DOHH2 (cell line): ENCODE results near the gene TEPSIN.

Experiments
- CTCF ChIP-seq: fragments of 200-600 bp; sonication (generic); IDR thresholded peaks from one replicate; pipeline ENCODE4 v1.5.1; 2014; ENCODE audit warnings: antibody characterized with exemption, mild to moderate bottlenecking, low read depth, low read length; ENCODE audit not compliant: poor library complexity, severe bottlenecking
- EZH2phosphoT487 ChIP-seq: fragments of 200-600 bp; sonication (generic); IDR thresholded peaks from 2 replicates; pipeline ENCODE4 v1.6.1; 2017; ENCODE audit warnings: borderline replicate concordance, mild to moderate bottlenecking, antibody characterized with exemption, low read length, moderate library complexity, mixed read lengths

GRCh38 chr17:81222620-81222905 lies 16.3 kb downstream of the TEPSIN start:
- no peak for TF ChIP-seq CTCF
- no peak for TF ChIP-seq EZH2phosphoT487
